Endothelial cell of umbilical vein (primary cell): ENCODE data around the gene GRM4. TPM values are rescaled to one million over a fixed set of nuclear protein-coding genes. Genes with fewer than 3 reads are reported as not detected.

ENCODE experiments used
- BruUV-seq: library from RNA; stranded (reverse); fragments of 400-500 nt; replicated peaks from 2 replicates; lab custom pipeline; 2021; lab: Mats Ljungman, UMichigan
- CTCF ChIA-PET: fragments of 300-600, 350-600 bp; sonication (Branson Sonifier 250); formaldehyde crosslinking; loops from one replicate; lab custom pipeline; 2021; ENCODE audit warnings: antibody characterized with exemption, inconsistent platforms; lab: Charles Lee
- POLR2A ChIA-PET: fragments of 300-600, 350-600 bp; sonication (Branson Sonifier 250); formaldehyde crosslinking; loops from one replicate; lab custom pipeline; 2021; ENCODE audit warnings: antibody characterized with exemption, inconsistent platforms; lab: Charles Lee
- DNase-seq: peaks from one replicate; pipeline ENCODE4 v3.0.0-alpha.2; 2011; ENCODE audit warnings: low read depth, low spot score
- FAIRE-seq: peaks from 2 replicates; lab custom pipeline; 2011; peaks lifted over from hg19 to GRCh38; lab: Jason Lieb, UNC
- H2AFZ ChIP-seq: 2 replicates; pipeline ENCODE4 v1.6.0; 2012; ENCODE audit warnings: low read depth, low read length, control low read depth, inconsistent platforms
- H3K27ac ChIP-seq: 2 replicates; pipeline ENCODE4 v1.5.1; 2011; ENCODE audit warnings: low read depth, mild to moderate bottlenecking, control low read depth, low read length, moderate library complexity; ENCODE audit not compliant: insufficient read depth
- H3K27me3 ChIP-seq, 2 experiments: 2 replicates each; pipeline versions ENCODE4 v1.6.0 to v1.6.1; 2011; ENCODE audit warnings: low read length in 2 of 2, mixed read lengths in 1 of 2; ENCODE audit not compliant: control insufficient read depth in 2 of 2, insufficient read depth in 2 of 2
- H3K36me3 ChIP-seq, 2 experiments: 2 replicates in 1 of 2; 3 replicates in 1 of 2; pipeline ENCODE4 v1.5.1; 2011; ENCODE audit warnings: low read length in 2 of 2, mild to moderate bottlenecking in 1 of 2, moderate library complexity in 1 of 2; ENCODE audit not compliant: control insufficient read depth in 2 of 2, insufficient read depth in 2 of 2; ENCODE audit errors: extremely low read depth in 1 of 2
- H3K4me1 ChIP-seq: 3 replicates; pipeline ENCODE4 v1.5.1; 2011; ENCODE audit warnings: mild to moderate bottlenecking, low read length; ENCODE audit not compliant: control insufficient read depth, insufficient read depth; ENCODE audit errors: extremely low read depth
- H3K4me2 ChIP-seq: 2 replicates; pipeline ENCODE4 v1.6.1; 2011; ENCODE audit warnings: low read length, control low read depth, mixed read lengths; ENCODE audit not compliant: insufficient read depth
- H3K4me3 ChIP-seq, 3 experiments: fragments of 200-600 bp in 1 of 3; sonication (generic), shearing (Covaris generic) in 1 of 3; replicated peaks in 1 of 3; 2 replicates each; pipeline ENCODE4 v1.5.1; 2011 to 2016; ENCODE audit warnings: control low read depth in 3 of 3, low read length in 3 of 3, mild to moderate bottlenecking in 2 of 3, inconsistent platforms in 1 of 3, low read depth in 1 of 3, moderate library complexity in 1 of 3; ENCODE audit not compliant: insufficient read depth in 1 of 3
- H3K79me2 ChIP-seq: 2 replicates; pipeline ENCODE4 v1.6.0; 2012; ENCODE audit warnings: low read length, inconsistent platforms; ENCODE audit not compliant: control insufficient read depth, insufficient read depth
- H3K9ac ChIP-seq: replicated peaks from 2 replicates; pipeline ENCODE3; 2011; ENCODE audit warnings: low read length, control low read depth; ENCODE audit not compliant: insufficient read depth; ENCODE audit errors: extremely low read depth
- H3K9me1 ChIP-seq: replicated peaks from 3 replicates; pipeline ENCODE4 v1.6.0; 2011; ENCODE audit warnings: mild to moderate bottlenecking, low read length; ENCODE audit not compliant: control insufficient read depth, insufficient read depth; ENCODE audit errors: extremely low read depth
- H3K9me3 ChIP-seq: replicated peaks from 2 replicates; pipeline ENCODE4 v1.5.1; 2012; ENCODE audit warnings: low read length, inconsistent platforms; ENCODE audit not compliant: control insufficient read depth, insufficient read depth
- H4K20me1 ChIP-seq: replicated peaks from 2 replicates; pipeline ENCODE3; 2011; ENCODE audit warnings: mild to moderate bottlenecking, low read length; ENCODE audit not compliant: control insufficient read depth, insufficient read depth; ENCODE audit errors: extremely low read depth
- CTCF ChIP-seq, 2 donors: IDR thresholded peaks; 1 replicate in 1 of 2; 2 replicates in 1 of 2; pipeline ENCODE4 v1.5.1; 2011; ENCODE audit warnings: low read length in 2 of 2, mild to moderate bottlenecking in 2 of 2, moderate library complexity in 2 of 2, control low read depth in 1 of 2, inconsistent platforms in 1 of 2, low read depth in 1 of 2; ENCODE audit not compliant: insufficient read depth in 1 of 2; ENCODE audit errors: extremely low read depth in 1 of 2
- EZH2 ChIP-seq: IDR thresholded peaks from 2 replicates; pipeline ENCODE4 v1.6.1; 2012; ENCODE audit warnings: borderline replicate concordance, low read depth, mild to moderate bottlenecking, moderate library complexity, low read length, inconsistent platforms; ENCODE audit not compliant: severe bottlenecking
- JUN ChIP-seq: IDR thresholded peaks from 2 replicates; pipeline ENCODE4 v1.6.1; 2011; ENCODE audit warnings: borderline replicate concordance, low read depth; ENCODE audit not compliant: insufficient read length, insufficient read depth
- MAX ChIP-seq: IDR thresholded peaks from 2 replicates; pipeline ENCODE4 v1.6.1; 2011; ENCODE audit not compliant: insufficient read depth, insufficient read length
- MYC ChIP-seq: IDR thresholded peaks from one replicate; pipeline ENCODE4 v1.6.1; 2011; ENCODE audit warnings: mild to moderate bottlenecking, low read depth, low read length
- dilution Hi-C: fragments of 300-500 bp; cut with MboI; formaldehyde crosslinking; loops from one replicate; pipeline ENCODE4 v1.15.0; 2019; ENCODE audit warnings: low sequenced_read_pairs; ENCODE audit not compliant: extremely low pct_ligation_motif_present
- intact Hi-C: fragments of 100-400 bp; cut with micrococcal nuclease; formaldehyde crosslinking; loops from one replicate; pipeline ENCODE4 v1.10.0; 2022
- microRNA counts: library from miRNA; unstranded; fragments of <30 nt; microRNA quantifications from one replicate; lab custom pipeline; 2016
- microRNA-seq: library from miRNA; unstranded; fragments of <30 nt; microRNA quantifications from one replicate; pipeline ENCODE4 v1.2.0, GENCODE V29; 2021; ENCODE audit warnings: borderline number of aligned reads, borderline replicate concordance
- polyA plus RNA-seq, 4 experiments: library from polyadenylated mRNA; depleted of rRNA in 3 of 4; stranded (reverse) in 3 of 4; unstranded in 1 of 4; fragments of >200 nt; gene quantifications; 2 replicates each; pipeline versions ENCODE4 v1.2.1 to v1.2.3, GENCODE V29; 2011 to 2012; ENCODE audit warnings: missing spikeins in 1 of 4
- small RNA-seq: library from RNA; depleted of rRNA; stranded (forward); fragments of <200 nt; gene quantifications from one replicate; pipeline ENCODE3, GENCODE V24; 2012; ENCODE audit warnings: low replicate concordance, low read depth; ENCODE audit not compliant: insufficient read depth, insufficient read length
- total RNA-seq: library from RNA; stranded (reverse); gene quantifications from 2 replicates; pipeline ENCODE4 v1.2.3, GENCODE V29; 2021

The GRM4 gene
- total and polyA plus RNA-seq, 2 donors (not counting 3 experiments of a cell fraction or from before 2014, with no cell fraction given): 0.03 TPM; not detected in 1

GRCh38 chr6:33974030-33974429 lies 171.9 kb downstream of the GRM4 start:
- Histone ChIP-seq H4K20me1 (no peaks in the 10 kb centered on the region), H2AFZ (no peak overlapping the region), H3K27me3 (peaks cover 22 to 35% of the 10 kb centered on the region in 2 experiments), H3K4me2 (no peak overlapping the region), H3K36me3 (no peaks in the 10 kb centered on the region), H3K4me3 (no peak overlapping the region), H3K9me3 (no peaks in the 10 kb centered on the region), H3K9me1 (no peaks in the 10 kb centered on the region), H3K9ac (no peak overlapping the region), H3K27ac (no peak overlapping the region), H3K79me2 (no peaks in the 10 kb centered on the region), H3K4me1 (no peaks in the 10 kb centered on the region)
- FAIRE-seq: no peak
- intact Hi-C loops: no loop called here
- dilution Hi-C loops: no loop called here
- CTCF ChIA-PET: interaction anchor here (1.1 kb wide), 1 partner anchor 29 kb away, joined by 3 read pairs; no protein-coding TSS in a partner anchor
- POLR2A ChIA-PET: no interaction called here
- no peak for DNase-seq
- BruUV-seq: no TSS peak
- TF ChIP-seq EZH2: no peak

GRCh38 chr6:33971580-33971979 lies 174.3 kb downstream of the GRM4 start:
- dilution Hi-C loops: no loop called here

More at GRCh38 chr6:33971580-33971979, 174.3 kb downstream of the GRM4 start:
- no peaks in the 10 kb centered on the region for H3K4me1 ChIP-seq
- BruUV-seq: no TSS peak
- no peak overlapping the region for H2AFZ ChIP-seq
- H3K9me1 ChIP-seq: no peaks in the 10 kb centered on the region
- FAIRE-seq (no peak), DNase-seq (no peak)
- no peaks in the 10 kb centered on the region for H3K9me3 ChIP-seq
- CTCF ChIA-PET: interaction anchor here (1.4 kb wide), 1 partner anchor 12 kb away, joined by 3 read pairs; no protein-coding TSS in a partner anchor
- TF ChIP-seq MYC (no peak), MAX (no peak), CTCF (IDR thresholded peaks at IDR 0.05; ENCODE audit: extremely low read depth in 1 of 2, insufficient read depth in 1 of 2, low read depth in 1 of 2, low read length in 2 of 2) (no peak), JUN (no peak), EZH2 (no peak)
- no peaks in the 10 kb centered on the region for H3K79me2 ChIP-seq
- H3K4me2 ChIP-seq: no peak overlapping the region
- intact Hi-C loops: no loop called here
- POLR2A ChIA-PET: no interaction called here
- H3K4me3 ChIP-seq: no peak overlapping the region
- no peaks in the 10 kb centered on the region for H4K20me1 ChIP-seq
- no peaks in the 10 kb centered on the region for H3K36me3 ChIP-seq
- no peak overlapping the region for H3K27ac ChIP-seq
- H3K9ac ChIP-seq: no peak overlapping the region
- peaks cover 15 to 43% of the 10 kb centered on the region in 2 experiments for H3K27me3 ChIP-seq

MicroRNAs within 50 kb of the gene (microRNA counts, 767-probe panel; counts per million panel counts)
- 723 counts per million, percentile 96 among the panel's probes with 10 or more counts for microRNA hsa-miR-1275 (lab: Ali Mortazavi, UCI)

Small RNA genes lying within 50 kb of the gene (microRNA-seq; reads per million reads assigned to microRNA genes)
- 3.5 reads per million for gene MIR1275

Small RNA genes lying within 50 kb of the gene (small RNA-seq; reads per million reads assigned to genes)
- not detected for gene MIR1275

Other genes with a start within 250 kb of the GRM4 start
- gene HMGA1, start 90.8 kb upstream of the GRM4 start, total RNA-seq: 1,031 and 1,108 TPM in 2 replicates
- gene HMGA1, start 90.8 kb upstream of the GRM4 start, polyA plus RNA-seq: 416 and 425 TPM in 2 replicates
- 37.3 and 37.6 TPM in 2 replicates for gene SMIM29, start 102.9 kb upstream of the GRM4 start, total RNA-seq
- gene SMIM29, start 102.9 kb upstream of the GRM4 start, polyA plus RNA-seq: 75.2 and 135 TPM in 2 replicates
- 30.9 and 31.7 TPM in 2 replicates for gene NUDT3, start 246.6 kb upstream of the GRM4 start, total RNA-seq
- 10.9 and 11.9 TPM in 2 replicates for gene NUDT3, start 246.6 kb upstream of the GRM4 start, polyA plus RNA-seq